ENCODE data around the gene CCDC32.

The CCDC32 gene

DNA sequence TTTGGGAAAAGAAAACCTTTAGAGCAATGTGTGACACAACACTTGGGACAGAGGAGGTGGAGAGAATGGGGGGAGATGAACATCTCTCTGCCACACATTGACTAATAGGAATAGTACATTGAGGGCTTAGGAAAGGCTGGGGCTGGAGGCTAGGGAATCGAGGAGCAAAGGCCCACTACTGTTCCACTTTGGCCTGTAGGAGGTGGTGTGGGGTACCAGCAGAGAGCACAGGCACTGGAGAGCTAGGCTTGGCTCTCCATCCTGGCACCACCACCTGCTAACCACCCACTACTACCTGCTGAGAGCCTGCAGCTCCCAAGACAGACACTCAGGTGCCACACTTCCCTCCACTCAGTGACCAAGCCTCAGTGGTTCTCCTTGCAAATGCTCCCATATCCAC lies 19.4 kb downstream of the CCDC32 start:
- Histone ChIP-seq H3F3A (ENCODE audit: insufficient read depth, low read length) (peaks cover 70% of the 10 kb centered on the region), H3K27ac (ENCODE audit: low read length) (peak overlapping the region; percentile 91; the same call in 1 of the 2 replicates), H4K20me1 (ENCODE audit: insufficient read depth, low read length) (no peaks in the 10 kb centered on the region), H3K36me3 (replicated peaks; ENCODE audit: insufficient read depth, low read length) (peaks cover 7% of the 10 kb centered on the region; the same call in 1 of the 2 replicates), H2AFZ (ENCODE audit: low read length) (no peak overlapping the region), H3K27me3 (replicated peaks; ENCODE audit: insufficient read depth, low read length) (no peaks in the 10 kb centered on the region), H3K4me1 (ENCODE audit: low read length) (peaks cover 86% of the 10 kb centered on the region), H3K4me3 (ENCODE audit: low read length) (no peak overlapping the region), H3K9ac (ENCODE audit: low read length) (no peak overlapping the region), H3K9me2 (replicated peaks; ENCODE audit: insufficient read depth, low read length) (no peaks in the 10 kb centered on the region), H3K79me2 (ENCODE audit: low read length) (peaks cover 47% of the 10 kb centered on the region), H3K4me2 (ENCODE audit: low read depth, low read length) (peak overlapping the region; percentile 5; the same call in 1 of the 2 replicates), H3K9me3 (replicated peaks; ENCODE audit: insufficient read depth, low read length) (no peaks in the 10 kb centered on the region)
- no peak for DNase-seq
- no peak for TF ChIP-seq EZH2 (optimal IDR thresholded peaks at IDR 0.05; ENCODE audit: low read depth, low read length)
- peak; percentile 24; the same call in 1 of the 2 replicates for TF ChIP-seq CTCF (IDR thresholded peaks at IDR 0.05; ENCODE audit: low read length)
- no peak for TF ChIP-seq EZH2phosphoT487 (IDR thresholded peaks at IDR 0.05; ENCODE audit: low read length)

DNA sequence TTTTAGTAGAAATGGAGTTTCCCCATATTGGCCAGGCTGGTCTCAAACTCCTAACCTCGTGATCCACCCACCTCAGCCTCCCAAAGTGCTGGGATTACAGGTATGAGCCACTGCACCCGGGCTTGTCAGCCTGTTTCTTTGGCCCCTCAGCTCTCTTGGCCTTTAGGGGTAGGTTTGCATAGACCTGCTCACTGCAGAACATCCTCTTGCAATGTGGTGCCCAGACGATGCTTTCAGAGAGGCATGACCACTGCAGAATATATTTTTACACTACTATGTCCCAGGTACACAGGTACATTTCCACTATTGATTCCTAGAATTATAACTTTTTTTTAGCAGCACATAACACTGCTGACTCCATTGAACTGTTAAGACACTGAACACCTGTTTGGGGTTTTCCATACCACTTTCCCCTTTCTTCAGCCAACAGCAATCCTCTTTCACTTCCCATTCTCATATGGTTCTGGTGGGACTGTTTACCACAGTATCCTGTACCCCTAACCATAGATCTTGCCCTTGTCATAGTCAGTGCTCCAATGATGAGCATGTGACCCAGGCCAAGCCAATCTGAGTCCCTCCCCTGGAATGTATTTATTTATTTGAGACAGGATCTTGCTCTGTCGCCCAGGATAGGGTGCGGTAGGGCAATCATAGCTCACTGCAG lies 21.1 kb downstream of the CCDC32 start:
- Histone ChIP-seq H3K4me3 (ENCODE audit: low read length) (no peak overlapping the region), H3K9me2 (replicated peaks; ENCODE audit: insufficient read depth, low read length) (no peaks in the 10 kb centered on the region), H3K4me2 (ENCODE audit: low read depth, low read length) (peak overlapping the region; percentile 49; the same call in 1 of the 2 replicates), H3K27ac (ENCODE audit: low read length) (peak overlapping the region; percentile 91), H3K36me3 (replicated peaks; ENCODE audit: insufficient read depth, low read length) (peaks cover 6% of the 10 kb centered on the region; the same call in 1 of the 2 replicates), H3K9me3 (replicated peaks; ENCODE audit: insufficient read depth, low read length) (no peaks in the 10 kb centered on the region), H3K79me2 (ENCODE audit: low read length) (peaks cover 42% of the 10 kb centered on the region), H3K4me1 (ENCODE audit: low read length) (peaks cover 70% of the 10 kb centered on the region), H2AFZ (ENCODE audit: low read length) (no peak overlapping the region), H4K20me1 (ENCODE audit: insufficient read depth, low read length) (no peaks in the 10 kb centered on the region), H3K27me3 (replicated peaks; ENCODE audit: insufficient read depth, low read length) (no peaks in the 10 kb centered on the region), H3F3A (ENCODE audit: insufficient read depth, low read length) (peaks cover 61% of the 10 kb centered on the region), H3K9ac (ENCODE audit: low read length) (peak overlapping the region; percentile 43; the same call in 1 of the 2 replicates)
- TF ChIP-seq EZH2 (optimal IDR thresholded peaks at IDR 0.05; ENCODE audit: low read depth, low read length) = no peak
- no peak for TF ChIP-seq CTCF (IDR thresholded peaks at IDR 0.05; ENCODE audit: low read length)
- no peak for TF ChIP-seq EZH2phosphoT487 (IDR thresholded peaks at IDR 0.05; ENCODE audit: low read length)
- DNase-seq = peak; percentile 71

GRCh38 chr15:40543082-40543481 lies 21.8 kb downstream of the CCDC32 start:
- peaks cover 57% of the 10 kb centered on the region for H3F3A ChIP-seq (ENCODE audit: insufficient read depth, low read length)
- peak overlapping the region; percentile 49; the same call in 1 of the 2 replicates for H3K4me2 ChIP-seq (ENCODE audit: low read depth, low read length)
- no peak overlapping the region for H2AFZ ChIP-seq (ENCODE audit: low read length)
- no peaks in the 10 kb centered on the region for H4K20me1 ChIP-seq (ENCODE audit: insufficient read depth, low read length)
- H3K4me1 ChIP-seq (ENCODE audit: low read length) = peaks cover 63% of the 10 kb centered on the region
- H3K9me2 ChIP-seq (replicated peaks; ENCODE audit: insufficient read depth, low read length) = no peaks in the 10 kb centered on the region
- H3K9ac ChIP-seq (ENCODE audit: low read length) = peak overlapping the region; percentile 25; the same call in 1 of the 2 replicates
- H3K4me3 ChIP-seq (ENCODE audit: low read length) = no peak overlapping the region
- no peaks in the 10 kb centered on the region for H3K27me3 ChIP-seq (replicated peaks; ENCODE audit: insufficient read depth, low read length)
- no peaks in the 10 kb centered on the region for H3K9me3 ChIP-seq (replicated peaks; ENCODE audit: insufficient read depth, low read length)
- peak overlapping the region; percentile 91 for H3K27ac ChIP-seq (ENCODE audit: low read length)
- DNase-seq = peak; percentile 80
- H3K79me2 ChIP-seq (ENCODE audit: low read length) = peaks cover 35% of the 10 kb centered on the region
- H3K36me3 ChIP-seq (replicated peaks; ENCODE audit: insufficient read depth, low read length) = no peaks in the 10 kb centered on the region
- TF ChIP-seq EZH2phosphoT487 (IDR thresholded peaks at IDR 0.05; ENCODE audit: low read length) = no peak
- no peak for TF ChIP-seq EZH2 (optimal IDR thresholded peaks at IDR 0.05; ENCODE audit: low read depth, low read length)
- TF ChIP-seq CTCF (IDR thresholded peaks at IDR 0.05; ENCODE audit: low read length) = no peak

Data from MM.1S (cell line).